Measurements from ENCODE around the gene RAD51B.

DNA sequence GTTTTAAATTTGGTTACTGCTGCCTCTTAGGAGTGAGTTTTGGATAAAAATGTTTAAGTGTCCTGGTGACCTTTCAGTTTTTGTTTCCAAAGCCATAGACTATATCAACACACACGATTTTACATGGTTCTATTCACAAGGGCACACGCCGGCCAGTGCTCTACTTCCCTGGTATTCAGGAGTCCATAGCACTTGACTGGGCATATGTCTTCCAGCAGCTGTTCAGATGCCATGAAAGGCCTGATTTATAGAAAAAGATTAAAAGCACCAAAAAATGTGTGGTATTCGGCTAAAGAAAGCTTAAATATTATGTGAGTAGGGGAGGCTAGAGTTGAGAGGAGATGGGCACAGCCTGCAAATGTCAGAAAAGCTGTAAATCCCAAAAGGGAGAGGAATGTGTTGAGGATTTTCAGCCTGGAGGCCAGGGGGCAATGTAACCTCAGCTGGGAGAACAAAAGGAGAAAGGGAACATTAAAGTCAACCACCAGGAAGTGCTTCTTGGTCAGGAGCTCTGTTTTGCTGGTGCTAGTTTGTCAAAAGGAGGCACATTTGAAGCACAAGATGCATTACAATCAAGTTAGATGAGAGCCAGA, 478.4 kb downstream of the RAD51B start:
- TF ChIP-seq, protein P1, sequence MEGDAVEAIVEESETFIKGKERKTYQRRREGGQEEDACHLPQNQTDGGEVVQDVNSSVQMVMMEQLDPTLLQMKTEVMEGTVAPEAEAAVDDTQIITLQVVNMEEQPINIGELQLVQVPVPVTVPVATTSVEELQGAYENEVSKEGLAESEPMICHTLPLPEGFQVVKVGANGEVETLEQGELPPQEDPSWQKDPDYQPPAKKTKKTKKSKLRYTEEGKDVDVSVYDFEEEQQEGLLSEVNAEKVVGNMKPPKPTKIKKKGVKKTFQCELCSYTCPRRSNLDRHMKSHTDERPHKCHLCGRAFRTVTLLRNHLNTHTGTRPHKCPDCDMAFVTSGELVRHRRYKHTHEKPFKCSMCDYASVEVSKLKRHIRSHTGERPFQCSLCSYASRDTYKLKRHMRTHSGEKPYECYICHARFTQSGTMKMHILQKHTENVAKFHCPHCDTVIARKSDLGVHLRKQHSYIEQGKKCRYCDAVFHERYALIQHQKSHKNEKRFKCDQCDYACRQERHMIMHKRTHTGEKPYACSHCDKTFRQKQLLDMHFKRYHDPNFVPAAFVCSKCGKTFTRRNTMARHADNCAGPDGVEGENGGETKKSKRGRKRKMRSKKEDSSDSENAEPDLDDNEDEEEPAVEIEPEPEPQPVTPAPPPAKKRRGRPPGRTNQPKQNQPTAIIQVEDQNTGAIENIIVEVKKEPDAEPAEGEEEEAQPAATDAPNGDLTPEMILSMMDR (IDR thresholded peaks at IDR 0.05): peak in 1 of 3 experiments; percentile 10
- TF ChIP-seq POLR2A (IDR thresholded peaks at IDR 0.05): no peak
